GM23248 (cell line): Measurements from ENCODE around the gene STEAP2.

Experiments used
- EZH2 ChIP-seq: fragments of 200-600 bp; sonication (generic); IDR thresholded peaks from 2 replicates; pipeline ENCODE4 v1.6.1; 2018; ENCODE audit warnings: antibody characterized with exemption, mild to moderate bottlenecking; ENCODE audit not compliant: insufficient read depth, poor library complexity, severe bottlenecking
- EZH2phosphoT487 ChIP-seq: fragments of 200-600 bp; sonication (generic); IDR thresholded peaks from 2 replicates; pipeline ENCODE4 v1.6.1; 2018; ENCODE audit warnings: antibody characterized with exemption, moderate library complexity, mild to moderate bottlenecking, low read depth; ENCODE audit not compliant: insufficient read depth

GRCh38 chr7:90176195-90176594 lies 35.3 kb upstream of the STEAP2 start:
- no peak for TF ChIP-seq EZH2phosphoT487
- TF ChIP-seq EZH2: no peak
